PC-3 (cell line): ENCODE measurements around the gene KLHL6.

Source experiments
- CTCF ChIP-seq: fragments of 300-600 bp; sonication (generic); conservative IDR thresholded peaks from 2 replicates; pipeline ENCODE4 v1.5.1; 2017; ENCODE audit warnings: antibody characterized with exemption, low read depth, mild to moderate bottlenecking, low read length
- EZH2 ChIP-seq: fragments of 300-600 bp; sonication (generic); IDR thresholded peaks from one replicate; pipeline ENCODE4 v1.6.1; 2017; ENCODE audit warnings: antibody characterized with exemption, mild to moderate bottlenecking, low read length; ENCODE audit not compliant: unreplicated experiment
- EZH2phosphoT487 ChIP-seq: fragments of 300-600 bp; sonication (generic); IDR thresholded peaks from 2 replicates; pipeline ENCODE4 v1.6.1; 2018; ENCODE audit warnings: mild to moderate bottlenecking, antibody characterized with exemption, low read length, borderline replicate concordance

GRCh38 chr3:183551930-183552329, 3.6 kb downstream of the KLHL6 start:
- TF ChIP-seq CTCF (no peak), EZH2 (no peak), EZH2phosphoT487 (no peak)
